Upper lobe of left lung (tissue), 6 donors: ENCODE results near the gene IPO9. TPM values are rescaled to one million over a fixed set of nuclear protein-coding genes. Genes with fewer than 3 reads are reported as not detected.

Experiments
- ATAC-seq, 2 donors: fragments of 200-7000 bp; cut with Tn5 transposase; one replicate each; pipeline ENCODE4 v1.9.1; 2022; ENCODE audit warnings: mild to moderate bottlenecking in 2 of 2, moderate library complexity in 2 of 2; ENCODE audit not compliant: low FRiP score in 2 of 2
- DNase-seq, 2 donors: peaks; one replicate each; pipeline ENCODE4 v3.0.0-alpha.2; 2019 to 2020
- H3K27ac ChIP-seq, 4 donors: fragments of 200-600 bp; sonication (generic); one replicate each; pipeline ENCODE4 v1.5.1; 2016 to 2019
- H3K27me3 ChIP-seq, 4 donors: fragments of 200-600 bp; sonication (generic); one replicate each; pipeline ENCODE4 v1.5.1; 2017 to 2019
- H3K36me3 ChIP-seq, 4 donors: fragments of 200-600 bp; sonication (generic); one replicate each; pipeline ENCODE4 v1.5.1; 2016 to 2019
- H3K4me1 ChIP-seq, 4 donors: fragments of 200-600 bp; sonication (generic); one replicate each; pipeline ENCODE4 v1.5.1; 2018 to 2019
- H3K4me3 ChIP-seq, 4 donors: fragments of 200-600 bp; sonication (generic); one replicate each; pipeline ENCODE4 v1.5.1; 2017 to 2019; ENCODE audit warnings: mild to moderate bottlenecking in 2 of 4, moderate library complexity in 1 of 4
- H3K9me3 ChIP-seq, 4 donors: fragments of 200-600 bp; sonication (generic); one replicate each; pipeline ENCODE4 v1.5.1; 2018 to 2019
- CTCF ChIP-seq, 6 experiments: fragments of 450-650 bp in 4 of 6; fragments of 200-600 bp in 2 of 6; sonication (generic) in 2 of 6; IDR thresholded peaks; one replicate each; pipeline ENCODE4 v1.5.1; 2016 to 2019; ENCODE audit warnings: antibody characterized with exemption in 6 of 6
- EP300 ChIP-seq, 4 donors: sonication (generic); formaldehyde crosslinking; IDR thresholded peaks; one replicate each; pipeline ENCODE4 v1.5.1; 2017; ENCODE audit warnings: antibody characterized with exemption in 4 of 4, control low read depth in 2 of 4
- POLR2A ChIP-seq, 4 donors: fragments of 450-650 bp; IDR thresholded peaks; one replicate each; pipeline ENCODE4 v1.5.1; 2016 to 2017; ENCODE audit warnings: antibody characterized with exemption in 4 of 4, mild to moderate bottlenecking in 2 of 4
- POLR2AphosphoS5 ChIP-seq, 2 donors: sonication (generic); formaldehyde crosslinking; IDR thresholded peaks; one replicate each; pipeline ENCODE4 v1.5.1; 2017; ENCODE audit warnings: antibody characterized with exemption in 2 of 2
- WGBS, 2 donors: methylation state at CpG; one replicate each; pipeline ENCODE4 v1.1.5; 2017 to 2018; 5-methylcytosine and 5-hydroxymethylcytosine counted together
- total RNA-seq, 6 donors: library from RNA; depleted of rRNA in 4 of 6; stranded (reverse); fragments of >200 nt in 4 of 6; gene quantifications; one replicate each; pipeline versions ENCODE4 v1.1.0 to v1.2.1, GENCODE V29; 2016 to 2021
- donor health status: DM: no; HTN: no; CAD: no; lungs with moderate emphysema.
- donor health status: DM: no; HTN: yes; CAD: no; lungs with severe emphysema.

IPO9 gene
- total RNA-seq, 6 donors from 2014 or later = 22.8 to 46.7 (median 35.7) TPM

GRCh38 chr1:201806801-201807200 is 22.2 kb upstream of the IPO9 start:
- DNase-seq (no peak), ATAC-seq (no peak)
- Histone ChIP-seq H3K9me3 (no peaks in the 10 kb centered on the region), H3K4me1 (no peaks in the 10 kb centered on the region), H3K27me3 (no peaks in the 10 kb centered on the region), H3K4me3 (no peak overlapping the region), H3K27ac (no peak overlapping the region), H3K36me3 (peaks cover 2 to 82% (median 47%) of the 10 kb centered on the region in 4 donors)
- TF ChIP-seq POLR2A (IDR thresholded peaks at IDR 0.05) = no peak
- no peak for TF ChIP-seq CTCF (IDR thresholded peaks at IDR 0.05)
- TF ChIP-seq POLR2AphosphoS5 (IDR thresholded peaks at IDR 0.05) = no peak
- no peak for TF ChIP-seq EP300 (IDR thresholded peaks at IDR 0.05)
- WGBS, 2 donors = 97 to 98% methylated on average over 4 of the region's 4 CpGs

DNA sequence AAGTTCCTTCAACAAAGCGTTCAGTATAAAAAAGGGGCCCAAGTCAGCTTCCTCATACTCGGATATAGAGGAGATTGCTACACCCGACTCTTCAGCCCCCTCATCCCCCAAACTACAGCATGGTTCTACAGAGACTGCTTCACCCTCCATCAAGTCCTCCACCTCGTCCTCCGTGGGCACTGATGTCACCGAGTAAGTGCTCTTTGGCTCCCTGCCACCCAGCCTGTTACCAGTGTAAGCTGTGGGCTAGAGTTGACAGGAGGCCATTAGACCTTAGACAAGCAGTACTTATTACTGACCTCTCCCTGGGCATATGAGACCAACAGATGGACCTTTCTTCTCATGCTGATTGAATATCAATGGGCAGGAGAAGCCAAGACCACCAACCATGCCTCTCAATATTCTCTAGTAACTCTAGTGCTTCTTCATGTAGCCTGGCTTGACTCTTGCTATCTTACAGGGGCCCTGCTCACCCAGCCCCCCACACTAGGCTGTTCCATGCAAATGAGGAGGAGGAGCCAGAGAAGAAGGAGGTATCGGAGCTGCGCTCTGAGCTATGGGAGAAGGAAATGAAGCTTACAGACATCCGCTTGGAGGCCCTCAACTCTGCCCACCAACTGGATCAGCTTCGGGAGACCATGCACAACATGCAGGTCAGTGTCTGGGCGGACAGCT is 20.9 kb upstream of the IPO9 start:
- DNase-seq = no peak
- H3K27me3 ChIP-seq = no peaks in the 10 kb centered on the region
- ATAC-seq = no peak
- H3K27ac ChIP-seq = no peak overlapping the region
- WGBS, 2 donors = 78 to 93% methylated on average over 10 to 11 of the region's 11 CpGs
- TF ChIP-seq POLR2A (IDR thresholded peaks at IDR 0.05) = no peak
- TF ChIP-seq CTCF (IDR thresholded peaks at IDR 0.05) = no peak
- no peak for TF ChIP-seq POLR2AphosphoS5 (IDR thresholded peaks at IDR 0.05)
- TF ChIP-seq EP300 (IDR thresholded peaks at IDR 0.05) = no peak
- H3K4me3 ChIP-seq = no peak overlapping the region
- peaks cover 2 to 93% (median 53%) of the 10 kb centered on the region in 4 donors for H3K36me3 ChIP-seq
- H3K9me3 ChIP-seq = no peaks in the 10 kb centered on the region
- no peaks in the 10 kb centered on the region for H3K4me1 ChIP-seq

GRCh38 chr1:201808633-201808990 is 20.3 kb upstream of the IPO9 start:
- H3K27ac ChIP-seq = no peak overlapping the region
- DNase-seq = no peak
- H3K4me3 ChIP-seq = no peak overlapping the region
- 98 to 99% methylated on average over 6 of the region's 6 CpGs for WGBS, 2 donors
- peaks cover 2 to 93% (median 55%) of the 10 kb centered on the region in 4 donors for H3K36me3 ChIP-seq
- no peaks in the 10 kb centered on the region for H3K9me3 ChIP-seq
- TF ChIP-seq CTCF (IDR thresholded peaks at IDR 0.05) (no peak), POLR2A (IDR thresholded peaks at IDR 0.05) (no peak), EP300 (IDR thresholded peaks at IDR 0.05) (no peak), POLR2AphosphoS5 (IDR thresholded peaks at IDR 0.05) (no peak)
- no peaks in the 10 kb centered on the region for H3K27me3 ChIP-seq
- H3K4me1 ChIP-seq = no peaks in the 10 kb centered on the region
- ATAC-seq = no peak

GRCh38 chr1:201809876-201810275 is 19.1 kb upstream of the IPO9 start:
- DNase-seq (no peak), ATAC-seq (no peak)
- Histone ChIP-seq H3K27ac (no peak overlapping the region), H3K36me3 (peaks cover 2 to 90% (median 51%) of the 10 kb centered on the region in 4 donors), H3K9me3 (no peaks in the 10 kb centered on the region), H3K4me3 (no peak overlapping the region), H3K4me1 (no peaks in the 10 kb centered on the region), H3K27me3 (no peaks in the 10 kb centered on the region)
- 90 to 93% methylated on average over 5 of the region's 5 CpGs for WGBS, 2 donors
- no peak for TF ChIP-seq POLR2AphosphoS5 (IDR thresholded peaks at IDR 0.05)
- TF ChIP-seq CTCF (IDR thresholded peaks at IDR 0.05) = no peak
- no peak for TF ChIP-seq POLR2A (IDR thresholded peaks at IDR 0.05)
- TF ChIP-seq EP300 (IDR thresholded peaks at IDR 0.05) = no peak
